Common myeloid progenitor, CD34-positive (primary cell): ENCODE measurements around the gene KMT5C.

ENCODE experiments used
- CTCF ChIA-PET: fragments of 350-600 bp; sonication (Branson Sonifier 250); formaldehyde crosslinking; loops from one replicate; lab custom pipeline; 2021; ENCODE audit warnings: antibody characterized with exemption; lab: Charles Lee
- POLR2A ChIA-PET: fragments of 350-600 bp; sonication (Branson Sonifier 250); formaldehyde crosslinking; loops from one replicate; lab custom pipeline; 2021; ENCODE audit warnings: antibody characterized with exemption; lab: Charles Lee
- DNase-seq, 3 donors: peaks; one replicate each; pipeline versions ENCODE4 v3.0.0 to v3.0.0-alpha.2; 2013
- H3K27ac ChIP-seq, 2 experiments: 1 replicate in 1 of 2; 2 replicates in 1 of 2; pipeline ENCODE4 v1.7.0; 2013; ENCODE audit warnings: inconsistent platforms in 2 of 2, low read length in 2 of 2, mild to moderate bottlenecking in 2 of 2, low read depth in 1 of 2, moderate library complexity in 1 of 2; ENCODE audit not compliant: severe bottlenecking in 2 of 2, insufficient read depth in 1 of 2, poor library complexity in 1 of 2
- H3K27me3 ChIP-seq, 5 experiments: replicated peaks in 2 of 5; 1 replicate in 3 of 5; 2 replicates in 2 of 5; pipeline versions ENCODE4 v1.6.1 to v1.7.0; 2013; ENCODE audit warnings: low read length in 4 of 5, mild to moderate bottlenecking in 2 of 5, moderate library complexity in 2 of 5, inconsistent platforms in 1 of 5; ENCODE audit not compliant: insufficient read depth in 5 of 5, control insufficient read depth in 4 of 5
- H3K36me3 ChIP-seq, 4 experiments: 1 replicate in 2 of 4; 2 replicates in 2 of 4; pipeline versions ENCODE4 v1.6.1 to v1.7.0; 2013; ENCODE audit warnings: low read length in 3 of 4, control low read depth in 1 of 4, mild to moderate bottlenecking in 1 of 4; ENCODE audit not compliant: control insufficient read depth in 4 of 4, insufficient read depth in 4 of 4
- H3K4me1 ChIP-seq, 4 experiments: 1 replicate in 3 of 4; 2 replicates in 1 of 4; pipeline versions ENCODE4 v1.6.1 to v1.7.1; 2013; ENCODE audit warnings: low read length in 3 of 4, mild to moderate bottlenecking in 3 of 4, control low read depth in 1 of 4, inconsistent platforms in 1 of 4, moderate library complexity in 1 of 4; ENCODE audit not compliant: control insufficient read depth in 4 of 4, insufficient read depth in 4 of 4; ENCODE audit errors: control extremely low read depth in 1 of 4
- H3K4me3 ChIP-seq, 7 experiments: 1 replicate in 4 of 7; 2 replicates in 3 of 7; pipeline versions ENCODE4 v1.5.1 to v1.7.0; 2013; ENCODE audit warnings: mild to moderate bottlenecking in 7 of 7, low read length in 6 of 7, moderate library complexity in 6 of 7, inconsistent platforms in 2 of 7, low read depth in 2 of 7, control low read depth in 1 of 7; ENCODE audit not compliant: insufficient read depth in 4 of 7, control insufficient read depth in 1 of 7; ENCODE audit errors: extremely low read depth in 1 of 7
- H3K9me3 ChIP-seq, 5 experiments: 1 replicate in 4 of 5; 2 replicates in 1 of 5; pipeline versions ENCODE4 v1.6.1 to v1.7.1; 2013; ENCODE audit warnings: low read length in 4 of 5, mild to moderate bottlenecking in 2 of 5, inconsistent platforms in 1 of 5, low read depth in 1 of 5, moderate library complexity in 1 of 5; ENCODE audit not compliant: control insufficient read depth in 4 of 5, insufficient read depth in 2 of 5; ENCODE audit errors: control extremely low read depth in 1 of 5
- WGBS: methylation state at CpG from one replicate; pipeline ENCODE4 v1.1.5; 2013; ENCODE audit not compliant: insufficient coverage; 5-methylcytosine and 5-hydroxymethylcytosine counted together

The KMT5C gene

GRCh38 chr19:55377356-55378131 is 37.9 kb downstream of the KMT5C start:
- ChIA-PET POLR2A (no interaction called here), CTCF (interaction anchor here (0.5 kb wide), 1 partner anchor 18 kb away, joined by 3 read pairs; no protein-coding TSS in a partner anchor)
- 64% methylated on average over 43 of the region's 43 CpGs for WGBS

DNA sequence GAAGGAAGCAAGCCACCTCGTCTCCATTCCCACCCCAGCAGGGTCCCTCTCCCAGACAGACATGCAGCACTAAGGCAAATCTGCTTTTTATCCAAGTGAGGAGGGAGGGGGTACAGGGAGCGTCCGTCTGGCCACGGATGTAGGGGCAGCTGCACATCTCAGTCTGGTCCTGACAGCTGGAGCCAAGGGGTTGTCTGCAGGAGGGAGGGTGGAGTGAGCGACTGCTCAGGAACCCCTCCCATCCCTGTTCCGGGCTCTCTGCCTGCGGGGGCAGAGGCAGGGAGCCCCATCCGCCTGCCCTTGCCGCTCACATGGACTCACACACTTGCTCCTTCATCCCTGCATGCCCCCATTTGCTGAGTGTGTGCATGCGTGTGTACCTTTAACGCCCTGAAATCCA is 39.5 kb downstream of the KMT5C start:
- POLR2A ChIA-PET, result no interaction called here

More at GRCh38 chr19:55377356-55378131, 37.9 kb downstream of the KMT5C start:
- Histone ChIP-seq H3K27me3 (peaks cover 0 to 51% (median 6%) of the 10 kb centered on the region in 5 experiments), H3K36me3 (no peaks in the 10 kb centered on the region), H3K27ac (no peak overlapping the region), H3K9me3 (no peaks in the 10 kb centered on the region), H3K4me1 (peaks cover 0 to 12% (median 8%) of the 10 kb centered on the region in 4 experiments), H3K4me3 (no peak overlapping the region)
- no peak for DNase-seq

GRCh38 chr19:55382013-55382412 is 42.3 kb downstream of the KMT5C start:
- no peak for DNase-seq
- peaks cover 0 to 7% (median 4%) of the 10 kb centered on the region in 4 experiments for H3K36me3 ChIP-seq
- peaks cover 0 to 34% (median 33%) of the 10 kb centered on the region in 4 experiments for H3K4me1 ChIP-seq
- ChIA-PET POLR2A (no interaction called here), CTCF (no interaction called here)
- H3K4me3 ChIP-seq, result no peak overlapping the region
- 92% methylated on average over 5 of the region's 5 CpGs for WGBS
- H3K9me3 ChIP-seq, result no peaks in the 10 kb centered on the region
- peaks cover 0 to 9% (median 0%) of the 10 kb centered on the region in 5 experiments for H3K27me3 ChIP-seq
- H3K27ac ChIP-seq, result no peak overlapping the region

More for the DNA sequence above, 39.5 kb downstream of the KMT5C start:
- H3K4me1 ChIP-seq, result peaks cover 0 to 15% (median 11%) of the 10 kb centered on the region in 4 experiments
- no peak overlapping the region for H3K27ac ChIP-seq
- CTCF ChIA-PET, result no interaction called here
- WGBS, result 100% methylated on average over 1 of the region's 11 CpGs
- DNase-seq, result no peak
- H3K36me3 ChIP-seq, result no peaks in the 10 kb centered on the region
- H3K9me3 ChIP-seq, result no peaks in the 10 kb centered on the region
- H3K4me3 ChIP-seq, result no peak overlapping the region
- peaks cover 0 to 35% (median 6%) of the 10 kb centered on the region in 5 experiments for H3K27me3 ChIP-seq

DNA sequence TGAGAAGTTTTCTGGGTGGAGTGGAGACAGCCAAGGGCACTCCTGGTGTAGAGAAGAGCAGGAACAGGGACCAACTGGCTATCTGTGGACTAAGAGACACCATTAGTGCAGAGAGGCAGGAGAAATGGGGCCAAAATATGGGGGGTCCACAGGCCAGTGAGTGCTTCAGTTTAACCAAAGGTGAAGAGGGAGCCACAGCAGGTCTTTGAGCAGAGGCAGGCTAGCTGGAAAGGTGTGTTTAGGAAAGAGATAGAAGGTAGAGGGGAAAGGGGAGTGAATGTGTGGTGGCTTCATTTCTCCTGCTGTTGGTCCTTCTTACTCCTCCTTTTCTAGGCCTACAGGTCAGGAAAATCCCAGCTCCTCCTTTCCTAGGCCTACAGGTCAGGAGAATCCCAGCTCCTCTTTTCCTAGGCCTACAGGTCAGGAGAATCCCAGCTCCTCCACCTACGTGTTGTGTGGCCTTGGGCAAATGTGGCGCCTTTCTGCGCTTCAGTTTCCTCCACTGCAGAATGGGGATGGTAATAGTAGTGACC is 42.9 kb downstream of the KMT5C start:
- Histone ChIP-seq H3K36me3 (peaks cover 2 to 13% (median 10%) of the 10 kb centered on the region in 4 experiments), H3K4me1 (peaks cover 0 to 39% (median 38%) of the 10 kb centered on the region in 4 experiments), H3K27ac (peak overlapping the region in 1 of 2 experiments; percentile 58), H3K9me3 (no peaks in the 10 kb centered on the region), H3K4me3 (peak overlapping the region in 2 of 7 experiments; percentile 60 to 99), H3K27me3 (peaks cover 0 to 5% (median 0%) of the 10 kb centered on the region in 5 experiments)
- 100% methylated on average over 1 of the region's 3 CpGs for WGBS
- ChIA-PET POLR2A (interaction anchor here (0.5 to 1.4 kb wide), 2 partner anchors 81 to 113 kb away, joined by 3 read pairs; no protein-coding TSS in a partner anchor), CTCF (interaction anchor here (0.8 to 3.1 kb wide), 9 partner anchors 30 to 181 kb away, joined by 3 to 37 read pairs (median 5); partner anchors contain the start of gene KMT5C)
- no peak for DNase-seq

DNA sequence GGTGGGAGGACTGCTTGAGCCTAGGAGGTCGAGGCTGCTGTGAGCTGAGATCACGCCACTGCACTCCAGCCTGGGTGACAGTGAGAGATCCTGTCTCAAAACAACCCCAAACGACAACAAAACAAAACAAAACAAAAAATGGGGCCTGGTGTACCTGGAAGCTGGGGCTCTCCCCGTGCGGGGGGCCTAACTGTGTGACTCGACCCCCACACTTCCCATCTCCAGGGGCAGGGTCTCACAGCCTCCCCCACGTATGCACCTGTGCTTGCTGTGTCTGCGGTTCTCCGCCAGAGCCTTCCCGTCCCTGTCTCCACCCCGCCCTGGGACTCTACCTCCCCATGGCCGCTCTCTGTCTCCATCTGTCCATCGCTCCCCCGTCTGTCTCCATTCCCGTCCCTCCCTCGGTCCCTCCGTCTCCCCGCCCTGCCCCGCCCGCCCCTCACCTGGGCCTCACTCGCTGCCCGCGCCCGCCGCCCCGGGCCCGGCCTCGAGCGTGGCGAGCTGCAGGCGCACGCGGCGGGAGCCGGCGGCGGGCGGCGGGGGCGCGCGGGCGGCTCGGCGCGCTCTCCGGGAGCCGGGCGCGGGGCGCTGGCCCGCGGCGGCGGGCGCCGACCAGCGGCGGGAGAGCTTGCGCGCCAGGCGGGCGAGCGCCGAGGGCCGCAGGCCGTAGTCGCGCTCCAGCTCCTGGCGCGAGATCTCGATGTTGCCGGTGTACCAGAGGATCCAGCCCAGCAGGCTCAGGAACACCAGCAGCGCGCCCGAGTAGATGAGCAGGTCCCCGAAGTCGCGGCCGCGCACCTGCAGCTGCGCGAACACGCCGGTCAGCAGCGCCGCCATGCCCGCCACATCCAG is 43.8 kb downstream of the KMT5C start:
- Histone ChIP-seq H3K36me3 (peaks cover 2 to 22% (median 18%) of the 10 kb centered on the region in 4 experiments), H3K4me3 (peak overlapping the region; percentile 54 to 99 (median 99)), H3K4me1 (peaks cover 0 to 49% (median 48%) of the 10 kb centered on the region in 4 experiments), H3K9me3 (no peaks in the 10 kb centered on the region), H3K27ac (peak overlapping the region in 1 of 2 experiments; percentile 58), H3K27me3 (no peaks in the 10 kb centered on the region)
- 2% methylated on average over 66 of the region's 88 CpGs for WGBS
- CTCF ChIA-PET, result interaction anchor here (0.5 to 3.1 kb wide), 19 partner anchors 14 to 243 kb away, joined by 3 to 37 read pairs (median 5); partner anchors contain the start of genes KMT5C and PPP6R1
- POLR2A ChIA-PET, result interaction anchor here (0.5 to 1.5 kb wide), 10 partner anchors 11 to 731 kb away, joined by 3 to 11 read pairs (median 4); partner anchors contain the start of genes KMT5C, PPP6R1 and UBE2S
- DNase-seq, result peak; percentile 71 to 85 (median 83)

GRCh38 chr19:55384131-55384919 is 44.6 kb downstream of the KMT5C start, which contains the start of gene TMEM238:
TMEM238 (minus strand) TSS chr19:55384292; CDS start chr19:55384259, 33 bp downstream.
- H3K4me1 ChIP-seq, result peaks cover 0 to 57% (median 52%) of the 10 kb centered on the region in 4 experiments
- no peaks in the 10 kb centered on the region for H3K9me3 ChIP-seq
- H3K27ac ChIP-seq, result peak within 1 kb of the TSS; percentile 80 to 95
- CTCF ChIA-PET, result interaction anchor here (0.5 to 3.1 kb wide), 18 partner anchors 9 to 244 kb away, joined by 3 to 37 read pairs (median 5); partner anchors contain the start of genes KMT5C and PPP6R1
- peak; percentile 25 to 63 (median 48) for DNase-seq
- peak within 1 kb of the TSS; percentile 56 to 99 (median 99) for H3K4me3 ChIP-seq
- POLR2A ChIA-PET, result interaction anchor here (0.6 to 1.5 kb wide), 9 partner anchors 11 to 730 kb away, joined by 3 to 11 read pairs (median 4); partner anchors contain the start of genes KMT5C, PPP6R1 and UBE2S
- H3K27me3 ChIP-seq, result no peaks in the 10 kb centered on the region
- H3K36me3 ChIP-seq, result peaks cover 2 to 30% (median 25%) of the 10 kb centered on the region in 4 experiments
- 11% methylated on average over 44 of the region's 72 CpGs for WGBS
